GM23338 (cell line): ENCODE data around the gene PIEZO2. TPM values are rescaled to one million over a fixed set of nuclear protein-coding genes. Genes with fewer than 3 reads are reported as not detected.

Source experiments
- ATAC-seq: fragments of 200-7000 bp; cut with Tn5 transposase; 3 replicates; pipeline ENCODE4 v1.9.1; 2020
- DNase-seq: peaks from one replicate; pipeline ENCODE4 v3.0.0-alpha.2; 2015; ENCODE audit warnings: low spot score
- H2AFZ ChIP-seq: fragments of 200-600 bp; sonication (generic); 2 replicates; pipeline ENCODE4 v1.8.0; 2016; ENCODE audit warnings: antibody characterized with exemption, mild to moderate bottlenecking, moderate library complexity
- H3F3A ChIP-seq: fragments of 200-600 bp; sonication (generic); replicated peaks from 2 replicates; pipeline ENCODE4 v1.8.0; 2017; ENCODE audit warnings: antibody characterized with exemption, mixed run types, low read depth
- H3K27ac ChIP-seq: fragments of 200-600 bp; sonication (generic); 2 replicates; pipeline ENCODE4 v1.6.1; 2016; ENCODE audit warnings: low read depth
- H3K27me3 ChIP-seq: fragments of 200-600 bp; sonication (generic); 2 replicates; pipeline ENCODE4 v1.8.0; 2016; ENCODE audit warnings: mild to moderate bottlenecking, mixed run types, moderate library complexity; ENCODE audit not compliant: insufficient read depth
- H3K36me3 ChIP-seq: fragments of 200-600 bp; sonication (generic); 2 replicates; pipeline ENCODE4 v1.8.0; 2016; ENCODE audit warnings: mild to moderate bottlenecking; ENCODE audit not compliant: insufficient read depth
- H3K4me1 ChIP-seq: fragments of 200-600 bp; sonication (generic); 2 replicates; pipeline ENCODE4 v1.8.0; 2016; ENCODE audit warnings: mild to moderate bottlenecking, moderate library complexity; ENCODE audit not compliant: insufficient read depth
- H3K4me2 ChIP-seq: fragments of 200-600 bp; sonication (generic); 2 replicates; pipeline ENCODE4 v1.7.1; 2017; ENCODE audit warnings: mixed run types
- H3K4me3 ChIP-seq: fragments of 200-600 bp; sonication (generic); 2 replicates; pipeline ENCODE4 v1.6.1; 2016; ENCODE audit warnings: mixed run types
- H3K79me2 ChIP-seq: fragments of 200-600 bp; sonication (generic); replicated peaks from 2 replicates; pipeline ENCODE4 v1.8.0; 2017; ENCODE audit warnings: mild to moderate bottlenecking; ENCODE audit not compliant: insufficient read depth
- H3K9me2 ChIP-seq: fragments of 200-600 bp; sonication (generic); 2 replicates; pipeline ENCODE4 v1.8.0; 2017; ENCODE audit not compliant: insufficient read depth
- H4K20me1 ChIP-seq: fragments of 200-600 bp; sonication (generic); replicated peaks from 2 replicates; pipeline ENCODE4 v1.8.0; 2017; ENCODE audit warnings: mild to moderate bottlenecking; ENCODE audit not compliant: insufficient read depth
- H3K27ac Mint-ChIP-seq: 2 replicates; pipeline ENCODE4 v1.8.0; 2020; ENCODE audit warnings: inconsistent platforms, mild to moderate bottlenecking, moderate library complexity, mixed read lengths
- H3K27me3 Mint-ChIP-seq: 3 replicates; pipeline ENCODE4 v1.8.0; 2022; ENCODE audit warnings: low read depth, mild to moderate bottlenecking, moderate library complexity, mixed read lengths, inconsistent platforms; ENCODE audit not compliant: insufficient read depth, poor library complexity
- H3K36me3 Mint-ChIP-seq: 3 replicates; pipeline ENCODE4 v1.8.0; 2021; ENCODE audit warnings: low read depth, mild to moderate bottlenecking, inconsistent platforms, moderate library complexity, mixed read lengths
- H3K4me1 Mint-ChIP-seq: 3 replicates; pipeline ENCODE4 v1.8.0; 2020; ENCODE audit warnings: mild to moderate bottlenecking, inconsistent platforms, mixed read lengths
- H3K4me3 Mint-ChIP-seq: 3 replicates; pipeline ENCODE4 v1.8.0; 2021; ENCODE audit warnings: moderate library complexity, mild to moderate bottlenecking, inconsistent platforms, mixed read lengths
- H3K9me3 Mint-ChIP-seq: 3 replicates; pipeline ENCODE4 v1.8.0; 2020; ENCODE audit warnings: moderate library complexity, mild to moderate bottlenecking, inconsistent platforms, mixed read lengths
- CREB1 ChIP-seq: fragments of 250-450 bp; sonication (Bioruptor Pico); IDR thresholded peaks from 2 replicates; pipeline ENCODE4 v1.5.0; 2020; ENCODE audit warnings: low read depth, mild to moderate bottlenecking, moderate library complexity
- CTCF ChIP-seq, 2 experiments: fragments of 200-600 bp in 1 of 2; sonication (generic) in 1 of 2; conservative IDR thresholded peaks; 2 replicates each; pipeline versions ENCODE4 v1.5.1 to v1.6.1; 2016 to 2017; ENCODE audit warnings: antibody characterized with exemption in 2 of 2, low read depth in 2 of 2, mild to moderate bottlenecking in 2 of 2, moderate library complexity in 1 of 2
- ETS1 ChIP-seq: IDR thresholded peaks from 2 replicates; pipeline ENCODE4 v1.6.1; 2016; ENCODE audit warnings: antibody characterized with exemption
- EZH2 ChIP-seq: fragments of 200-600 bp; sonication (generic); IDR thresholded peaks from one replicate; pipeline ENCODE4 v1.8.0; 2017; ENCODE audit warnings: antibody characterized with exemption, mild to moderate bottlenecking, low read depth; ENCODE audit not compliant: unreplicated experiment
- EZH2phosphoT487 ChIP-seq: fragments of 200-600 bp; sonication (generic); IDR thresholded peaks from one replicate; pipeline ENCODE4 v1.8.1; 2018; ENCODE audit warnings: antibody characterized with exemption; ENCODE audit not compliant: unreplicated experiment
- JUNB ChIP-seq: IDR thresholded peaks from one replicate; pipeline ENCODE4 v1.6.1; 2016; ENCODE audit warnings: antibody characterized with exemption; ENCODE audit not compliant: unreplicated experiment
- NANOG ChIP-seq: IDR thresholded peaks from 2 replicates; pipeline ENCODE4 v1.6.1; 2016; ENCODE audit warnings: antibody characterized with exemption, borderline replicate concordance
- POLR2AphosphoS5 ChIP-seq: IDR thresholded peaks from 2 replicates; pipeline ENCODE4 v1.6.1; 2016; ENCODE audit warnings: antibody characterized with exemption, low read depth
- REST ChIP-seq: IDR thresholded peaks from one replicate; pipeline ENCODE4 v1.6.1; 2018; ENCODE audit warnings: antibody characterized with exemption; ENCODE audit not compliant: unreplicated experiment
- STAT1 ChIP-seq: IDR thresholded peaks from one replicate; pipeline ENCODE4 v1.6.1; 2016; ENCODE audit warnings: antibody characterized with exemption; ENCODE audit not compliant: unreplicated experiment
- ZNF114 ChIP-seq: fragments of 250-450 bp; sonication (Bioruptor Pico); IDR thresholded peaks from 2 replicates; pipeline ENCODE4 v1.5.0; 2020; ENCODE audit warnings: mild to moderate bottlenecking, moderate library complexity
- ZNF331 ChIP-seq: fragments of 250-450 bp; sonication (Bioruptor Pico); IDR thresholded peaks from 2 replicates; pipeline ENCODE4 v1.5.0; 2020; ENCODE audit warnings: low read depth, mild to moderate bottlenecking, moderate library complexity
- ZNF462 ChIP-seq: fragments of 250-450 bp; sonication (Bioruptor Pico); IDR thresholded peaks from 2 replicates; pipeline ENCODE4 v1.5.0; 2020; ENCODE audit warnings: mild to moderate bottlenecking, moderate library complexity
- polyA plus RNA-seq: library from polyadenylated mRNA; unstranded; fragments of >200 nt; fragmentation: Nextera tagmentation; extraction: Ambion mirVana; gene quantifications from 2 replicates; pipeline ENCODE4 v1.2.1, GENCODE V29; 2016
- total RNA-seq: library from RNA; depleted of rRNA; stranded (reverse); fragments of >200 nt; shearing (Covaris generic); gene quantifications from 2 replicates; pipeline ENCODE4 v1.2.3, GENCODE V29; 2014

The PIEZO2 gene
- total and polyA plus RNA-seq, 2 experiments from 2014 or later, result 4.8 to 8.2 TPM

GRCh38 chr18:11104307-11104706, 45.1 kb downstream of the PIEZO2 start:
- H3K4me2 ChIP-seq, result no peak overlapping the region
- Mint-ChIP-seq H3K9me3 (no peaks in the 10 kb centered on the region), H3K27me3 (peaks cover 3% of the 10 kb centered on the region), H3K27ac (no peak overlapping the region), H3K36me3 (peaks cover 2% of the 10 kb centered on the region; the same call in 1 of the 3 replicates), H3K4me3 (no peak overlapping the region), H3K4me1 (no peaks in the 10 kb centered on the region; the same call in 2 of the 3 replicates)
- TF ChIP-seq ETS1, result no peak
- no peak for TF ChIP-seq CTCF (conservative IDR thresholded peaks at IDR 0.05; ENCODE audit: low read depth in 2 of 2)
- no peak for TF ChIP-seq JUNB
- TF ChIP-seq ZNF331 (CRISPR knock-in tag), result no peak
- no peak for TF ChIP-seq EZH2phosphoT487
- TF ChIP-seq EZH2, result no peak
- TF ChIP-seq REST, result no peak
- TF ChIP-seq CREB1 (CRISPR knock-in tag), result no peak
- no peak for TF ChIP-seq NANOG
- no peak for TF ChIP-seq STAT1
- TF ChIP-seq POLR2AphosphoS5, result no peak
- no peak for TF ChIP-seq ZNF114 (CRISPR knock-in tag)
- TF ChIP-seq ZNF462 (CRISPR knock-in tag), result no peak
- H3F3A ChIP-seq, result no peaks in the 10 kb centered on the region
- no peaks in the 10 kb centered on the region for H3K9me2 ChIP-seq
- H3K4me1 ChIP-seq, result no peaks in the 10 kb centered on the region
- no peaks in the 10 kb centered on the region for H3K79me2 ChIP-seq
- no peaks in the 10 kb centered on the region for H3K36me3 ChIP-seq
- ATAC-seq, result no peak
- H4K20me1 ChIP-seq, result no peaks in the 10 kb centered on the region
- DNase-seq, result no peak
- H3K4me3 ChIP-seq, result no peak overlapping the region
- no peak overlapping the region for H3K27ac ChIP-seq
- H3K27me3 ChIP-seq, result no peaks in the 10 kb centered on the region
- H2AFZ ChIP-seq, result no peak overlapping the region
